SK-N-SH (cell line): ENCODE measurements around the gene ZMYND8. TPM values are rescaled to one million over a fixed set of nuclear protein-coding genes. Genes with fewer than 3 reads are reported as not detected.

Experiments
- CTCF ChIA-PET: fragments of 300-600, 350-600 bp; formaldehyde crosslinking; extraction: SDS; loops from one replicate; lab custom pipeline; 2021; lab: Yijun Ruan, JAX
- POLR2A ChIA-PET: fragments of 350-600 bp; sonication (Branson Sonifier 250); formaldehyde crosslinking; extraction: SDS; loops from one replicate; lab custom pipeline; 2020; ENCODE audit warnings: antibody characterized with exemption, inconsistent platforms; lab: Yijun Ruan, JAX
- DNase-seq: peaks from one replicate; pipeline ENCODE4 v3.0.0; 2012
- H2AFZ ChIP-seq: fragments of 200-600 bp; sonication (generic); 2 replicates; pipeline ENCODE4 v1.8.1; 2016; ENCODE audit warnings: antibody characterized with exemption, mild to moderate bottlenecking, low read depth
- H3F3A ChIP-seq: fragments of 200-600 bp; sonication (generic); replicated peaks from 2 replicates; pipeline ENCODE3; 2016; ENCODE audit warnings: antibody characterized with exemption, mild to moderate bottlenecking; ENCODE audit not compliant: insufficient read depth
- H3K27ac ChIP-seq, 2 experiments: fragments of 200-500 bp in 1 of 2; fragments of 200-600 bp in 1 of 2; sonication (Bioruptor generic) in 1 of 2; sonication (generic), shearing (Covaris generic) in 1 of 2; 2 replicates each; pipeline versions ENCODE4 v1.5.1 to v1.6.1; 2014 to 2016; ENCODE audit warnings: low read depth in 2 of 2, inconsistent platforms in 1 of 2, low read length in 1 of 2, mild to moderate bottlenecking in 1 of 2, mixed read lengths in 1 of 2
- H3K27me3 ChIP-seq: fragments of 200-600 bp; sonication (generic), shearing (Covaris generic); 2 replicates; pipeline ENCODE4 v1.6.1; 2016; ENCODE audit warnings: mixed run types; ENCODE audit not compliant: insufficient read depth
- H3K36me3 ChIP-seq, 2 experiments: fragments of 200-500 bp in 1 of 2; fragments of 200-600 bp in 1 of 2; sonication (Bioruptor generic) in 1 of 2; sonication (generic) in 1 of 2; replicated peaks in 1 of 2; 2 replicates each; pipeline versions ENCODE3 to v1.5.1; 2014 to 2016; ENCODE audit warnings: low read length in 1 of 2, mild to moderate bottlenecking in 1 of 2; ENCODE audit not compliant: insufficient read depth in 2 of 2, control insufficient read depth in 1 of 2
- H3K4me1 ChIP-seq, 2 experiments: fragments of 200-500 bp in 1 of 2; fragments of 200-600 bp in 1 of 2; sonication (Bioruptor generic) in 1 of 2; sonication (generic), shearing (Covaris generic) in 1 of 2; 2 replicates each; pipeline versions ENCODE4 v1.5.1 to v1.6.1; 2014 to 2016; ENCODE audit warnings: low read depth in 1 of 2, low read length in 1 of 2, mixed run types in 1 of 2; ENCODE audit not compliant: insufficient read depth in 2 of 2, control insufficient read depth in 1 of 2
- H3K4me2 ChIP-seq: fragments of 200-600 bp; sonication (generic), shearing (Covaris generic); 2 replicates; pipeline ENCODE4 v1.6.1; 2017; ENCODE audit warnings: mixed run types
- H3K4me3 ChIP-seq, 2 experiments: fragments of 200-500 bp in 1 of 2; fragments of 200-600 bp in 1 of 2; sonication (Bioruptor generic) in 1 of 2; sonication (generic), shearing (Covaris generic) in 1 of 2; 2 replicates each; pipeline versions ENCODE4 v1.5.1 to v1.8.1; 2014 to 2016; ENCODE audit warnings: low read depth in 2 of 2, inconsistent platforms in 1 of 2, low read length in 1 of 2, mild to moderate bottlenecking in 1 of 2, mixed read lengths in 1 of 2, moderate library complexity in 1 of 2
- H3K79me2 ChIP-seq: fragments of 200-600 bp; sonication (generic); 2 replicates; pipeline ENCODE4 v1.8.1; 2017; ENCODE audit warnings: mild to moderate bottlenecking; ENCODE audit not compliant: insufficient read depth
- H3K9ac ChIP-seq: fragments of 200-600 bp; sonication (generic); 2 replicates; pipeline ENCODE4 v1.6.1; 2017; ENCODE audit warnings: mixed run types
- H3K9me2 ChIP-seq: fragments of 200-600 bp; sonication (generic); 2 replicates; pipeline ENCODE4 v1.6.1; 2017; ENCODE audit warnings: mixed run types
- H3K9me3 ChIP-seq: fragments of 200-600 bp; sonication (generic); 2 replicates; pipeline ENCODE4 v1.6.1; 2017; ENCODE audit warnings: mixed run types, mild to moderate bottlenecking, moderate library complexity
- H4K20me1 ChIP-seq: fragments of 200-600 bp; sonication (generic); 2 replicates; pipeline ENCODE4 v1.6.1; 2017; ENCODE audit warnings: mild to moderate bottlenecking, mixed run types; ENCODE audit not compliant: insufficient read depth
- CTCF ChIP-seq: fragments of 200-600 bp; sonication (generic); IDR thresholded peaks from 2 replicates; pipeline ENCODE4 v1.6.1; 2017; ENCODE audit warnings: antibody characterized with exemption, mild to moderate bottlenecking, moderate library complexity
- EZH2phosphoT487 ChIP-seq: fragments of 200-600 bp; sonication (generic); IDR thresholded peaks from 2 replicates; pipeline ENCODE4 v1.6.1; 2017; ENCODE audit warnings: low read depth, mixed run types, mild to moderate bottlenecking, antibody characterized with exemption, moderate library complexity, borderline replicate concordance
- FOXJ3 ChIP-seq: sonication (generic); formaldehyde crosslinking; IDR thresholded peaks from 2 replicates; pipeline ENCODE4 v1.5.1; 2020; ENCODE audit warnings: mild to moderate bottlenecking, missing genetic modification reagents
- GABPA ChIP-seq: IDR thresholded peaks from 2 replicates; pipeline ENCODE4 v1.4.0; 2012; ENCODE audit warnings: low read depth, mild to moderate bottlenecking
- GATA2 ChIP-seq: sonication (generic); formaldehyde crosslinking; IDR thresholded peaks from 2 replicates; pipeline ENCODE4 v1.5.0; 2020; ENCODE audit warnings: mild to moderate bottlenecking, missing genetic modification reagents
- IRF3 ChIP-seq: fragments of 150-350 bp; IDR thresholded peaks from 2 replicates; pipeline ENCODE4 v1.6.1; 2016; ENCODE audit warnings: mild to moderate bottlenecking, low read depth, low read length
- MAX ChIP-seq: IDR thresholded peaks from 2 replicates; pipeline ENCODE4 v1.4.0; 2012; ENCODE audit warnings: low read depth
- MEF2A ChIP-seq: IDR thresholded peaks from 2 replicates; pipeline ENCODE4 v1.4.0; 2012; ENCODE audit warnings: low read depth, borderline replicate concordance
- NFIC ChIP-seq: IDR thresholded peaks from 2 replicates; pipeline ENCODE4 v1.4.0; 2012; ENCODE audit warnings: borderline replicate concordance
- NRF1 ChIP-seq: IDR thresholded peaks from 2 replicates; pipeline ENCODE4 v1.6.1; 2012; ENCODE audit warnings: low read depth, mild to moderate bottlenecking, low read length
- PBX3 ChIP-seq: IDR thresholded peaks from 2 replicates; pipeline ENCODE4; 2012
- POLR2AphosphoS5 ChIP-seq: IDR thresholded peaks from 2 replicates; pipeline ENCODE4 v1.6.1; 2012; ENCODE audit warnings: low read depth, low read length
- REST ChIP-seq: IDR thresholded peaks from 2 replicates; pipeline ENCODE4 v1.6.1; 2012; ENCODE audit warnings: mild to moderate bottlenecking, low read depth, low read length, moderate library complexity
- RXRA ChIP-seq: IDR thresholded peaks from 2 replicates; pipeline ENCODE4 v1.4.0; 2012; ENCODE audit warnings: low read depth, mild to moderate bottlenecking, borderline replicate concordance
- TCF12 ChIP-seq: IDR thresholded peaks from 2 replicates; pipeline ENCODE4 v1.4.0; 2012
- TEAD4 ChIP-seq: IDR thresholded peaks from 2 replicates; pipeline ENCODE4 v1.4.0; 2012; ENCODE audit warnings: mild to moderate bottlenecking, borderline replicate concordance; ENCODE audit not compliant: insufficient read depth
- USF2 ChIP-seq: fragments of 150-350 bp; IDR thresholded peaks from 2 replicates; pipeline ENCODE4 v1.6.1; 2017; ENCODE audit warnings: antibody characterized with exemption, low read length, low read depth, borderline replicate concordance
- WGBS: methylation state at CpG from one replicate; pipeline ENCODE4 v1.1.6; 2017; ENCODE audit warnings: low lambda C conversion rate; 5-methylcytosine and 5-hydroxymethylcytosine counted together
- polyA plus RNA-seq, 3 experiments: library from polyadenylated mRNA; depleted of rRNA; stranded (reverse); fragments of >200 nt; gene quantifications; 2 replicates each; pipeline ENCODE4 v1.2.3, GENCODE V29; 2012
- TF ChIP-seq, protein P1 (sequence below): IDR thresholded peaks from 2 replicates; pipeline ENCODE4 v1.4.0; 2012; ENCODE audit warnings: low read depth, borderline replicate concordance

The ZMYND8 gene
- polyA plus RNA-seq, 1 of the 3 experiments (the other 2 are of a cell fraction): 25.3 TPM

DNA sequence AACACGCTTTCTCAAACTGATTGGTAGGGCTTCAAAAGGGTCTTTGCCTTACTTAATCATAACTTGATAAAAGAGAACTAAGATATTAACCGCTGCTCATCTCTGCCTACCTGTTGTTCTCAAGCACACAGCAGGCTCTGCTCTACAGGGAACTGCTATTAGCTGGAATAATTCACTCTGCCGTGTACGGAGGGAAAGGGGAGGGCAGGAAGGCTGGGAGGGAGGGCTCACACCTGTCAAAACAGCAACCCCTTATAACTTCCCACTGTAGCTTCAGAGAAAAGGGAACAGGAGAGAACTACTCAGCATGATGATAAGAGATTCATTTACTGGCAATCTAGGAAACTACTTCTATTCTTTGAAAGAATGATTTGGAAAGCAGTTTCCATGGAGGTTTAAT lies 75.1 kb downstream of the ZMYND8 start:
- H3K4me1 ChIP-seq: peaks cover 15% of the 10 kb centered on the region in 2 experiments
- H4K20me1 ChIP-seq: no peaks in the 10 kb centered on the region
- no peaks in the 10 kb centered on the region for H3K27me3 ChIP-seq
- H3K27ac ChIP-seq: no peak overlapping the region
- H3K36me3 ChIP-seq: peaks cover 40 to 70% of the 10 kb centered on the region in 2 experiments
- TF ChIP-seq CTCF: no peak
- TF ChIP-seq MEF2A: no peak
- TF ChIP-seq RXRA: no peak
- TF ChIP-seq, protein P1, sequence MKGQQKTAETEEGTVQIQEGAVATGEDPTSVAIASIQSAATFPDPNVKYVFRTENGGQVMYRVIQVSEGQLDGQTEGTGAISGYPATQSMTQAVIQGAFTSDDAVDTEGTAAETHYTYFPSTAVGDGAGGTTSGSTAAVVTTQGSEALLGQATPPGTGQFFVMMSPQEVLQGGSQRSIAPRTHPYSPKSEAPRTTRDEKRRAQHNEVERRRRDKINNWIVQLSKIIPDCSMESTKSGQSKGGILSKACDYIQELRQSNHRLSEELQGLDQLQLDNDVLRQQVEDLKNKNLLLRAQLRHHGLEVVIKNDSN: no peak
- TF ChIP-seq FOXJ3 (CRISPR knock-in tag): no peak
- TF ChIP-seq REST: no peak
- TF ChIP-seq IRF3: no peak
- no peak for TF ChIP-seq TCF12
- no peak for TF ChIP-seq MAX
- TF ChIP-seq TEAD4: no peak
- TF ChIP-seq GATA2 (CRISPR knock-in tag): no peak
- no peak for TF ChIP-seq NFIC
- no peak for TF ChIP-seq USF2
- no peak for TF ChIP-seq PBX3
- no peak for TF ChIP-seq POLR2AphosphoS5
- no peak for TF ChIP-seq GABPA
- no peak for TF ChIP-seq NRF1
- no peak for TF ChIP-seq EZH2phosphoT487
- TF ChIP-seq, all 33 proteins: peak for 0
- Histone ChIP-seq H3K79me2 (peaks cover 16% of the 10 kb centered on the region), H3F3A (peaks cover 37% of the 10 kb centered on the region), H3K4me2 (no peak overlapping the region), H3K9ac (no peak overlapping the region), H2AFZ (no peak overlapping the region), H3K4me3 (no peak overlapping the region), H3K9me2 (no peaks in the 10 kb centered on the region), H3K9me3 (no peaks in the 10 kb centered on the region)
- no peak for DNase-seq
- WGBS: 93% methylated on average over 4 of the region's 4 CpGs
- CTCF ChIA-PET: interaction anchor here (1.2 to 16.3 kb wide), 4 partner anchors 9 to 340 kb away, joined by 4 to 546 read pairs (median 30); no protein-coding TSS in a partner anchor
- POLR2A ChIA-PET: no interaction called here
